CD14-positive monocyte (primary cell): ENCODE data around the gene STARD8. TPM values are rescaled to one million over a fixed set of nuclear protein-coding genes. Genes with fewer than 3 reads are reported as not detected.

Source experiments
- DNase-seq, 3 donors: peaks; one replicate each; pipeline ENCODE4 v3.0.0-alpha.2; 2011 to 2022
- H2AFZ ChIP-seq: 2 replicates; pipeline ENCODE4 v1.6.0; 2012; ENCODE audit warnings: mild to moderate bottlenecking, low read depth, low read length, inconsistent platforms; ENCODE audit not compliant: insufficient read depth, poor library complexity, severe bottlenecking
- H3K27ac ChIP-seq, 2 donors: 1 replicate in 1 of 2; 2 replicates in 1 of 2; pipeline ENCODE4 v1.5.1; 2012 to 2013; ENCODE audit warnings: low read length in 2 of 2, control low read depth in 1 of 2, inconsistent platforms in 1 of 2, low read depth in 1 of 2, mild to moderate bottlenecking in 1 of 2
- H3K27me3 ChIP-seq, 2 donors: one replicate each; pipeline versions ENCODE4 v1.6.0 to v1.6.1; 2011 to 2013; ENCODE audit warnings: low read length in 2 of 2; ENCODE audit not compliant: control insufficient read depth in 2 of 2, insufficient read depth in 2 of 2
- H3K36me3 ChIP-seq, 2 donors: replicated peaks in 1 of 2; 1 replicate in 1 of 2; 2 replicates in 1 of 2; pipeline versions ENCODE4 v1.5.1 to v1.6.1; 2012 to 2013; ENCODE audit warnings: low read length in 2 of 2, control low read depth in 1 of 2, inconsistent platforms in 1 of 2, mild to moderate bottlenecking in 1 of 2; ENCODE audit not compliant: insufficient read depth in 2 of 2, control insufficient read depth in 1 of 2
- H3K4me1 ChIP-seq, 2 donors: 1 replicate in 1 of 2; 2 replicates in 1 of 2; pipeline versions ENCODE4 v1.5.1 to v1.6.1; 2012 to 2013; ENCODE audit warnings: low read length in 2 of 2, control low read depth in 1 of 2, inconsistent platforms in 1 of 2, mild to moderate bottlenecking in 1 of 2, moderate library complexity in 1 of 2; ENCODE audit not compliant: insufficient read depth in 2 of 2, control insufficient read depth in 1 of 2
- H3K4me2 ChIP-seq: replicated peaks from 2 replicates; pipeline ENCODE3; 2012; ENCODE audit warnings: low read length, moderate library complexity, mild to moderate bottlenecking; ENCODE audit not compliant: poor library complexity, severe bottlenecking; ENCODE audit errors: extremely low read depth
- H3K4me3 ChIP-seq, 3 experiments: fragments of 200-600 bp in 1 of 3; sonication (generic) in 1 of 3; replicated peaks in 1 of 3; 1 replicate in 2 of 3; 2 replicates in 1 of 3; pipeline ENCODE4 v1.5.1; 2011 to 2013; ENCODE audit warnings: low read length in 3 of 3, mild to moderate bottlenecking in 3 of 3, control low read depth in 2 of 3, low read depth in 2 of 3, inconsistent platforms in 1 of 3, moderate library complexity in 1 of 3
- H3K79me2 ChIP-seq: 2 replicates; pipeline ENCODE4 v1.6.0; 2012; ENCODE audit warnings: mild to moderate bottlenecking, control low read depth, inconsistent platforms, low read length, moderate library complexity; ENCODE audit not compliant: insufficient read depth
- H3K9ac ChIP-seq: 2 replicates; pipeline ENCODE4 v1.6.0; 2017; ENCODE audit warnings: low read length, mild to moderate bottlenecking; ENCODE audit not compliant: insufficient read depth, poor library complexity, severe bottlenecking
- H3K9me3 ChIP-seq, 2 donors: replicated peaks in 1 of 2; 1 replicate in 1 of 2; 2 replicates in 1 of 2; pipeline versions ENCODE4 v1.5.1 to v1.6.1; 2012 to 2013; ENCODE audit warnings: low read length in 2 of 2, control low read depth in 1 of 2; ENCODE audit not compliant: control insufficient read depth in 1 of 2, insufficient read depth in 1 of 2
- H4K20me1 ChIP-seq: 2 replicates; pipeline ENCODE4 v1.6.0; 2012; ENCODE audit warnings: mild to moderate bottlenecking, low read length, control low read depth, moderate library complexity; ENCODE audit not compliant: insufficient read depth
- H3K27ac Mint-ChIP-seq, 7 donors: one replicate each; pipeline ENCODE4 v1.8.0; 2020; ENCODE audit warnings: mild to moderate bottlenecking in 7 of 7, mixed read lengths in 7 of 7, moderate library complexity in 6 of 7, inconsistent platforms in 2 of 7
- H3K27me3 Mint-ChIP-seq, 3 donors: one replicate each; pipeline ENCODE4 v1.8.0; 2021 to 2022; ENCODE audit warnings: low read depth in 3 of 3, mild to moderate bottlenecking in 3 of 3, mixed read lengths in 3 of 3, moderate library complexity in 3 of 3, inconsistent platforms in 1 of 3
- H3K36me3 Mint-ChIP-seq, 2 donors: one replicate each; pipeline ENCODE4 v1.8.0; 2020; ENCODE audit warnings: mixed read lengths in 2 of 2, inconsistent platforms in 1 of 2, mild to moderate bottlenecking in 1 of 2
- H3K4me1 Mint-ChIP-seq: one replicate; pipeline ENCODE4 v1.8.0; 2020; ENCODE audit warnings: mild to moderate bottlenecking, mixed read lengths
- H3K4me3 Mint-ChIP-seq, 2 donors: one replicate each; pipeline ENCODE4 v1.8.0; 2020; ENCODE audit warnings: mild to moderate bottlenecking in 2 of 2, mixed read lengths in 2 of 2, moderate library complexity in 1 of 2
- H3K9me3 Mint-ChIP-seq, 7 donors: one replicate each; pipeline ENCODE4 v1.8.0; 2020 to 2022; ENCODE audit warnings: mixed read lengths in 7 of 7, mild to moderate bottlenecking in 6 of 7, moderate library complexity in 6 of 7, inconsistent platforms in 2 of 7
- WGBS: methylation state at CpG from one replicate; pipeline ENCODE4 v1.1.5; 2013; ENCODE audit warnings: missing lambda C conversion rate; ENCODE audit not compliant: insufficient coverage; 5-methylcytosine and 5-hydroxymethylcytosine counted together
- intact Hi-C, 2 donors: fragments of 100-400 bp; cut with micrococcal nuclease; formaldehyde crosslinking; loops; one replicate each; pipeline versions ENCODE4 v1.15.0 to v1.15.1; 2023
- polyA plus RNA-seq, 3 donors: library from polyadenylated mRNA; depleted of rRNA in 1 of 3; unstranded in 2 of 3; stranded (reverse) in 1 of 3; fragments of 300-500 nt in 2 of 3; fragments of >200 nt in 1 of 3; fragmentation: Illumina TruSeq in 2 of 3; gene quantifications; 1 replicate in 2 of 3; 2 replicates in 1 of 3; pipeline ENCODE4 v1.2.3, GENCODE V29; 2012 to 2021
- TF ChIP-seq, protein P1 (sequence below): fragments of 200-600 bp; IDR thresholded peaks from one replicate; pipeline ENCODE4 v1.8.0; 2022; ENCODE audit warnings: antibody characterized with exemption, mild to moderate bottlenecking

STARD8 gene
- polyA plus RNA-seq, 3 donors = 1.2 to 4.1 (median 1.7) TPM

DNA sequence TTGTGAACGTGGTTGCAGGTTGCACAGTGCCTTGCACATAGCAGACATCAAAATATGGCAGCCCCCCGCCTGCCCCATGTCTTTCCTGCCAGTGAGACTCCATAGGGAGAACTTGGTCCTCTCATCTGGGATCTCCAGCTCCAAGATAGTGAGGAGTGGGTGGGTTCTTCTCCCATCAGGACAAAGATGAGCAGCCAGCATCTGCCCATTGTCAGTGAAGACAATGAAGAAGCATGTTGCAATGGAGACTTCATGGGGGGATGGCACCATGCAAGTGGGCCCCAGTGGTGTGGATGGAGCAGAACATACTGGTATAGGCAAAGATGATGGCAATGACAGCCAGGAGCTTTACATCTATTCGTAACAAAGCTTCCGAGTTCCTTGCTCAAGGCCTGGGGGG lies 80.2 kb downstream of the STARD8 start:
- no peaks in the 10 kb centered on the region for H3K79me2 ChIP-seq
- H3K4me1 Mint-ChIP-seq = no peaks in the 10 kb centered on the region
- H2AFZ ChIP-seq = no peak overlapping the region
- H3K9me3 ChIP-seq = no peaks in the 10 kb centered on the region
- peak overlapping the region in 1 of 7 donors; percentile 58 for H3K27ac Mint-ChIP-seq
- peaks cover 35 to 42% of the 10 kb centered on the region in 2 donors for H3K36me3 ChIP-seq
- H3K36me3 Mint-ChIP-seq = peaks cover 32 to 38% of the 10 kb centered on the region in 2 donors
- no peaks in the 10 kb centered on the region for H3K4me1 ChIP-seq
- intact Hi-C loops = no loop called here
- TF ChIP-seq, protein P1, sequence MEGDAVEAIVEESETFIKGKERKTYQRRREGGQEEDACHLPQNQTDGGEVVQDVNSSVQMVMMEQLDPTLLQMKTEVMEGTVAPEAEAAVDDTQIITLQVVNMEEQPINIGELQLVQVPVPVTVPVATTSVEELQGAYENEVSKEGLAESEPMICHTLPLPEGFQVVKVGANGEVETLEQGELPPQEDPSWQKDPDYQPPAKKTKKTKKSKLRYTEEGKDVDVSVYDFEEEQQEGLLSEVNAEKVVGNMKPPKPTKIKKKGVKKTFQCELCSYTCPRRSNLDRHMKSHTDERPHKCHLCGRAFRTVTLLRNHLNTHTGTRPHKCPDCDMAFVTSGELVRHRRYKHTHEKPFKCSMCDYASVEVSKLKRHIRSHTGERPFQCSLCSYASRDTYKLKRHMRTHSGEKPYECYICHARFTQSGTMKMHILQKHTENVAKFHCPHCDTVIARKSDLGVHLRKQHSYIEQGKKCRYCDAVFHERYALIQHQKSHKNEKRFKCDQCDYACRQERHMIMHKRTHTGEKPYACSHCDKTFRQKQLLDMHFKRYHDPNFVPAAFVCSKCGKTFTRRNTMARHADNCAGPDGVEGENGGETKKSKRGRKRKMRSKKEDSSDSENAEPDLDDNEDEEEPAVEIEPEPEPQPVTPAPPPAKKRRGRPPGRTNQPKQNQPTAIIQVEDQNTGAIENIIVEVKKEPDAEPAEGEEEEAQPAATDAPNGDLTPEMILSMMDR = no peak
- peaks cover 0 to 3% (median 0%) of the 10 kb centered on the region in 7 donors for H3K9me3 Mint-ChIP-seq
- no peaks in the 10 kb centered on the region for H4K20me1 ChIP-seq
- no peak overlapping the region for H3K9ac ChIP-seq
- H3K4me3 Mint-ChIP-seq = no peak overlapping the region
- H3K27me3 ChIP-seq = no peaks in the 10 kb centered on the region
- no peak overlapping the region for H3K4me3 ChIP-seq
- WGBS = 100% methylated on average over 1 of the region's 4 CpGs
- H3K27ac ChIP-seq = no peak overlapping the region
- peaks cover 0 to 10% (median 3%) of the 10 kb centered on the region in 3 donors for H3K27me3 Mint-ChIP-seq
- H3K4me2 ChIP-seq = no peak overlapping the region
- no peak for DNase-seq

DNA sequence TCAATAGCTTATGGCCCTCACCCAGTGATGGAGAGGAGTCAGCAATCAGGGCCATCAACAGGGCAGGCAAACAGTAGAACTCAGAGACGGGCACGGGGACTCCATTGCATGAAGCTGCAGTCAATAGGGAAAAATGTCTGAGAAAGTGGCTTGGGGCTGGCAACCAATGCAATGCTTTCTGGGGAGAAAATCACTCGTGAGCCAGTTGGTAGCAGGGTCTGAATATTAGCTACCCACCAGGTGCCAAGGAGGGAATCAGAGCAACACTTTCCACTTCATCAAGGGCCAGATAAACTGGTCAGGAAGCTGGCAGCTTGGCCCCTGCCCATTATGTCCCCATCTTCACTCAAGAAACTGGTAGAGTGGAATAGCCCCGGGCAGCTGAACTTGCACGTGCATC lies 80.7 kb downstream of the STARD8 start:
- peaks cover 0 to 10% (median 3%) of the 10 kb centered on the region in 3 donors for H3K27me3 Mint-ChIP-seq
- TF ChIP-seq, protein P1 = no peak
- no peaks in the 10 kb centered on the region for H3K27me3 ChIP-seq
- H3K27ac Mint-ChIP-seq = no peak overlapping the region
- peaks cover 27 to 33% of the 10 kb centered on the region in 2 donors for H3K36me3 Mint-ChIP-seq
- no peak overlapping the region for H3K9ac ChIP-seq
- H3K36me3 ChIP-seq = peaks cover 30 to 37% of the 10 kb centered on the region in 2 donors
- no peak overlapping the region for H3K4me3 ChIP-seq
- no peak for DNase-seq
- peaks cover 0 to 3% (median 0%) of the 10 kb centered on the region in 7 donors for H3K9me3 Mint-ChIP-seq
- H3K79me2 ChIP-seq = no peaks in the 10 kb centered on the region
- no peak overlapping the region for H3K4me2 ChIP-seq
- H3K4me1 Mint-ChIP-seq = no peaks in the 10 kb centered on the region
- no CpG with 5 or more reads among the region's 5 CpGs for WGBS
- no peaks in the 10 kb centered on the region for H3K4me1 ChIP-seq
- H4K20me1 ChIP-seq = no peaks in the 10 kb centered on the region
- H3K27ac ChIP-seq = no peak overlapping the region
- no peaks in the 10 kb centered on the region for H3K9me3 ChIP-seq
- no peak overlapping the region for H2AFZ ChIP-seq
- intact Hi-C loops = no loop called here
- no peak overlapping the region for H3K4me3 Mint-ChIP-seq
